GM18517 (cell line): ENCODE measurements around the gene SEC11C.
"Not testable (repeated sequence)": the region's sequence is repeated elsewhere in the genome, so short reads cannot be mapped to it uniquely, and the experiment has no call there.

Experiments used
- ATAC-seq: cut with Tn5 transposase; IDR thresholded peaks from one replicate; pipeline ENCODE4 v1.9.1; 2021; ENCODE audit warnings: mild to moderate bottlenecking, moderate library complexity; ENCODE audit not compliant: unreplicated experiment

The SEC11C gene

GRCh38 chr18:59139615-59140301 lies at the start of gene SEC11C:
TSS of gene SEC11C (plus strand) at chr18:59139884. CDS start at chr18:59139949, 65 bp downstream.
- peak; percentile 90 for ATAC-seq

GRCh38 chr18:59090966-59091603 lies 48.6 kb upstream of the SEC11C start:
- ATAC-seq, result no peak

- ATAC-seq, result no peak
These were observed 46.0 kb upstream of the SEC11C start for GRCh38 chr18:59093668-59094067.

DNA sequence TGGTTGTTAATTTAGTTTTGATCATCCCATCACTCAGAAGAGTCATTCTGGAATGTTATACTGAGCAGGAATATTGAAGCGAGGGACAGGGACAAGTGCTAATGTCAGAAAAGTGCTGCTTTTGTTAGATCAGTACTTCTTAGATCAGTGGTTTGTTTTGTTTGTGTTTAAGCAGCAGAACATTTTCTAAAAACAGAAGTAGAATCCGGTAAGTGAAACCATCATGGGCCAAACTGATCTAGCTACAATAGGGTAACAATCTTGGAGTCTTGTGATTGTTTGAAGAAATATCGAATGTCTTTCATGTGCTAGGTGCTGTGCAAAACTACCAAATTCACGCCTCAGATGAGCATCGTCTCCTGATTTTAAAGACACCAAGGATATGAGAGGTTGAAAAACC lies 45.1 kb upstream of the SEC11C start:
- no peak for ATAC-seq

- ATAC-seq, result no peak
These were observed 43.4 kb upstream of the SEC11C start for GRCh38 chr18:59096098-59096789.

DNA sequence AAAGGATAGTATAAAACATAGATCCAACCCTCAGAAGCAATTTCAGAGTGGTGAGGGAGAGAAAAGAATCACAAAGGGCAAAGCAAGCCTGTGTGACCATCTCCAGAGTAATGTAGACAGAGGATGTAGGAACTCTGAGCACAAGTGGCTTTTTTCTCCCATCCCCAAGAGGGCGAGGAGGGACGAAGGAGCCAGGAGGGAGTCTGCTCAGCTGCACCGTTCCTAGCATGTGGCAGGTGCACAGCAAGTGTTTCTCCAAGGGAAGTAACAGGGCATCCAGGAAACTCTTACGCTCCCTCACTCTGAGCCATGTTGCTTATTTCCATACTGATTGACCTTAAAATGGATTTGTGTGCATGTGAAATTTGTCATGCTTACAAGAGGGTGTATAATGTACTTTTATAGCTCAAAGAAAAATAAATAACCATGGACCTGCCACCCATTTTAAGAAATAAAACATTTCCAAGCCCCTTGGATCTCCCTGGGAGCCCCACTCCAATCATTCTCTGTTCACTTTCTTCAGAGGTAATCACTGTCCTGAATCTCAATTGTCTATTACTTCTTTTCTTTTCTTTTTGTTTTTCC lies 37.8 kb upstream of the SEC11C start:
- no peak for ATAC-seq

DNA sequence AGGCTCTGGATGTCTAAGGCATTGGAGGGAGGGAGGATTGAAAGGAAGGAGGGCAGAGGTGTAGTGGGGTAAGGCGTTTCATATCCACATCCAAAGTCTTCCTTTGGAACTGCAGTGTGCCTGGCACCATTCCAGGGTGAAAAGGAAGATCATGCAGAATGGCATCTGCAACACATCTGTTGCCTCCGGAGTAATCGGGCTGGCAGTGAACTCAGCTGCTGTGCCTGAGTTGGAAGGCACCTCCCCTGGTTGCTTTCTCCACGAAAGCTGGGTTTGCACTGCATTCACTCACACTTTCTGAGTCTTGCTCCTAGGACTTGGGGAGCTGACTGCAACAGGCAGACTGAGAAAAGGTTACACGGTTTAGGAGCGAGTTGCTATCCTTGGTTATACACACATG lies 30.3 kb upstream of the SEC11C start:
- ATAC-seq, result no peak

GRCh38 chr18:59114160-59114559 lies 25.5 kb upstream of the SEC11C start:
- ATAC-seq, result no peak

- no peak for ATAC-seq
These were observed 15.9 kb upstream of the SEC11C start for GRCh38 chr18:59123588-59124369.

DNA sequence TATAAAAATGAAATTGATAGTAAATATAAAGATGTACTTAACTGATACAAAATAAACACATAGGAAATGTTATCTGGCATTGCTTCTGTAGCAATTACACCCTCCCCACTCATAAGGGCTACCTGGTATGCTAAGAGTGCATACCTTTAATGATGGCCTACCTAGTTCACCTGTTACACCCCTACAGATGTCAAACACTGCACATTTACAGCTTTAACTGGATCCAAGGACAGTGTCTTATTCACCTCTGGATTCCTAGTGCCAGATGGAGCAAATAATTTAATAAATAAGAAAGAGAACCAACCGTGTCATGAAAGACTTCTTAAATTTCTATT lies 15.3 kb upstream of the SEC11C start:
- no peak for ATAC-seq

GRCh38 chr18:59127047-59127446 lies 12.6 kb upstream of the SEC11C start:
- no peak for ATAC-seq

- ATAC-seq, result no peak
These were observed 9.6 kb upstream of the SEC11C start for GRCh38 chr18:59129951-59130703.

DNA sequence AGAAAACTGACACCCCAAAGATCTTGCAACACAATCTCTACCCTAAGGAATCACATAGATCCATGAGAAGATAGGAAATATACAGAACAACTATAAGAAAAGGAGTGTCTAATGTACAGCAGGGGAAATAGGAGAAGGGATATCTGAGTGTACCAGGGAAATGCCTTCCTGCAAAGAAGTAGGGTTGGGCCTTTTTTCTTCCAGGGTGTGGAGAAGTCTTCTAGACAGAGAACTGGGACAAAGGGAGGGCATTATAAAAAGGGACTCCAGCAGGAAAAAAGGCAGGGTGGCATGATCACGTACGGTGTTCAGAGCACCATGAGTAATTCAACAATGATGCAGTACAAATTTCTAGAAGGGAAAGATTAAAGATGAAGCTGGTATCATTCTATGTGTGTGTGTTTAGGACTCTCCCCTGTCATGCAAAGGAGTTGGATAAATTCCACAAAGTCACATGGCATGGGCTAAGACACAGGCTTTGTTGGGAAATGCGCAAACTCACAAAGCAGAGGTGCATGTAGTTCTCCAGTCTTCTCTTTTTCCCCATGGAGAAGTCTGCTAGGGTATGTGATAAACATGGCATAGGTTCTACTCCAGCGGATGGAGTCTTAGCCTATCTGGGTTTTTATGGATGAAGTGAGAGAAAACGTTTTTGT lies 6.7 kb upstream of the SEC11C start:
- ATAC-seq, result no peak

DNA sequence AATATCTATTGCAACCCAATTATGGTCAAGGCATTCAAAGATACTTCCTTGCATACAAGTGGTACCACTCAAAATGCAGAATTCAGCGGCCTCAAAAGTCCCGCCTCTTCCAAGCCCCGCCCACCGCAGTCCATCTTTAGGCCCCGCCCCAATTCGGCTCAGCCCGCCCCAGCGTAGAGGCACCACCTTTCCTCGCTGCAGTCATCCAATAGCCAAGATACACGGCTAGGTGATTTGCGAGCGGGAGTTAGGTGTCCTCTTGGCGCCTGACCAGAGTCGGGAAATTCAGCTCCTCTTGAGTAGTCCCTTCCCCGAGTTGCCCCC lies 431 bp upstream of the SEC11C start:
- ATAC-seq, result peak; percentile 60

DNA sequence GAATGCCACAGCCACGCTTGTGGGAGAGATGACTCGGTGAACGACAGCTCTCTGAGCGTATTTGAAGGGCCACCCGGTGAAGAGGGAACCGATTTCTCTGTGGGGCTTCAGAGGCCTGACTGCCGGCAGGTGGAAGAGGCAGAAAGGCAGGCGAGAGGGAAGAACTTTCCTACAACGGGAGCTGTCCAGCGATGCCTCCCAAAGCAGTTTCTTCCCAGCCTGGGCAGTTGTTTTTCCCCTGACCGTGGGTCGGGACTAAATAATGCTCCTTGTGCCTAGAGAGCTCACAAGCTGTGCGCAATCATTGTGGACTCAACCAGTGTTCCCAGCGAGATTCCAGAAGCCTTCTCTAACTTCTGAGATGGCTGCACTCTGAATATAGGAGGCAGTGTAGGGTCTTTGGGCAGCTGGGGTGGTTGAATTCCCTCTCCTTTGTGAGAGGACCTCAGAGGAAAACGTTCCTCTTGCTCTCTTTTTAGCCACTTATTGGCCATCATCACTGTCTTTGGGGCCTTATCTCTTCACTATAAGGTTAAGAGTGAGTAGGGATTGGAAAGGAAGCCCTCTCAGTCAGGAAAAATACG lies 710 bp downstream of the SEC11C start:
- peak; percentile 0 for ATAC-seq

- no peak for ATAC-seq
These were observed 1.8 kb downstream of the SEC11C start for GRCh38 chr18:59141294-59142068.

DNA sequence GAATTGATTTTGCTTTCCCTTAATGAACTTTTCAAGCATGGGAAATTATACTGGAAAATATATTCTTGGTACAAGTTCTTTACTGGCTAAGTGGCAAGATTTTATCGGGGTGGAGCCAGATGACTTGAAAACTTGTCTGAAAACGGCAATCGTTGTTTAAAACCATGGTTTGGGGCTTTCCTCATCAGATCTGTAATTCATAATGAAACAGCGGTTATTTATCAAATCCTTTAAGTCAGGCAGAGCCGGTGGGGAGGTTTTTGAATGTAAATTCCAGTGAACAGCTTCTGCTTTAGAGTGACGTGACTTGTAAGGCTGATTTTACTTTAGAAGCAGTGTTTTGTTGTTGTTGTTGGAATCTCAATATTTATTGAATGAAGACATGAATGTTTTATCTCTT lies 2.6 kb downstream of the SEC11C start:
- no peak for ATAC-seq

DNA sequence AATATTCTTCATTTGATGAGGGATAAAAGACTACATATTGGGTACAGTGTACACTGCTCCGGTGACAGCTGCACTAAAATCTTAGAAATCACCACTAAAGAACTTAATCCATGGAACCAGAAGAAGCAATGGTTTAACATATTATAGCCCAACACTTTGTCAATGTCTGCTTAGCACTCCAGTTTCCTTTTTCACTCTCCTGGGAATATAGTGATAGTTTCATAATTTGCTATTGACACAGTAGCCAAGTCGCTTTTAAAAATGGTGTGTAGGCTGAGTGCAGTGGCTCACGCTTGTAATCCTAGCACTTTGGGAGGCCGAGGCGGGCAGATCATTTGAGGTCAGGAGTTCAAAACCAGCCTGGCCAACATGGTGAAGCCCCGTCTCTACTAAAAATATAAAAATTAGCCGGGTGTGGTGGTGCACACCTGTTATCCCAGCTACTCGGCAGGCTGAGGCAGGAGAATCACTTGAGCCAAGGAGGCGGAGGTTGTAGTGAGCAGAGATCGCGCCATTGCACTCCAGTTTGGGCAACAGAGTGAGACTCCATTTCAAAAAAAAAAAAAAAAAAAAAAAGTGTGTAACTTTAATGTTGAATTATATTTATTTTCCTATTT lies 3.2 kb downstream of the SEC11C start:
- not testable (repeated sequence) for ATAC-seq
